HS-27A (cell line): ENCODE data around the gene C12orf60.
"Not testable (repeated sequence)": the region's sequence is repeated elsewhere in the genome, so short reads cannot be mapped to it uniquely, and the experiment has no call there.

Experiments used
- DNase-seq: peaks from one replicate; pipeline ENCODE4 v3.0.0-alpha.2; 2012; ENCODE audit warnings: low read depth, missing footprints

C12orf60 gene, protein sequence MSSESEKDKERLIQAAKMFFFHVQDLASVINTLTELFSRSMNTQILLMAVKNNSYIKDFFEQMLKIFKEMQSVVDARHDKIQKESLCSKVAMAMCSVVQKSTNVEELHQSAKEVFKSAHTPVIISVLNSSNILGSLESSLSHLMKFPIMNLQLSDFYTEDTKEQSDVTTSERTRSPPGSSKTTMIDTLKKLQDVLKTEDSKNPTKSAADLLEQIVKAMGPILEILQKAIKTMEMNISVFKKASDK

DNA sequence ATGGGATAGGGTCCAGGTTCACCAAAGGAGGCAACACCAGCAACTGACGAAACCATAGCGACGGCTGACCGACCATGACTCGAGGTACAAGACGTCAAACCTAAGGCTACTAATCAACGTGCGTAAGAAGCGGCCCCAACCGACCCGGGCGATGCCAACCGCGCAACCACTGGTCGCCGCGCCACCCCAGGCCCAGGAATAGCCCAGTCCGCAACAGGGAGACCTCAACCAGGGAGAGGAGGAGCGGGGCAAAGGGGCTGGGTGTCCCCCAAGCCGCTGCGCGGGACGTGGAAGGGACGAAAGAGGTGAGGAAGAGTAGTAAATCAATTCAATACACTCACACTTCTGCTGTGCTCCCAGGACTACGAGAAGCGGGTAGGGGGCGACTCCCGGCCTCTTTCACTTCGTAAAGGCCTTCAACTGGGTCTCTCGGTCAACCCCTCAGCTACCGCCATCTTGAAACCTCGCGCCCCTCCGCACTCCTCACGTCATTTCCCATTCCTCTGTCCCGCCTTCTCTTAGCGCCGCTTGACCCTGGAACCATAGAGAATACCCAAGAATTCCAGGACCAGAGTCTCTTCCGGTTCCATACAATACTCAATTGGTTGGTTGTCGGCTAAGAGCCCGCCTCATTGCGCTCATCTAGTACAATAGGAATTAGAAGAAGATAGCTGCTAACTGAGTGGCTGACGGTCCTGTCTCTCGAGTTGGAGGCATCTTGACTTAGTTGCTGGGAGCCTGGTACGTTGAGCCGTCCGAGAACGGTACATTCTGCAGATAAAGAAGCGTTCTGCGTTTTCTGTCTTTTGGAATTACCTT lies at the start of gene C12orf60, which contains the start of gene WBP11:
Gene C12orf60 (plus strand): TSS at position 660 of the 819 bp plus-strand sequence. CDS start 19,266 bp downstream, outside the sequence.
Gene WBP11 (minus strand): TSS at position 468 of the 819 bp plus-strand sequence. CDS start 2,095 bp downstream, outside the sequence.
- DNase-seq: peak; percentile 99

DNA sequence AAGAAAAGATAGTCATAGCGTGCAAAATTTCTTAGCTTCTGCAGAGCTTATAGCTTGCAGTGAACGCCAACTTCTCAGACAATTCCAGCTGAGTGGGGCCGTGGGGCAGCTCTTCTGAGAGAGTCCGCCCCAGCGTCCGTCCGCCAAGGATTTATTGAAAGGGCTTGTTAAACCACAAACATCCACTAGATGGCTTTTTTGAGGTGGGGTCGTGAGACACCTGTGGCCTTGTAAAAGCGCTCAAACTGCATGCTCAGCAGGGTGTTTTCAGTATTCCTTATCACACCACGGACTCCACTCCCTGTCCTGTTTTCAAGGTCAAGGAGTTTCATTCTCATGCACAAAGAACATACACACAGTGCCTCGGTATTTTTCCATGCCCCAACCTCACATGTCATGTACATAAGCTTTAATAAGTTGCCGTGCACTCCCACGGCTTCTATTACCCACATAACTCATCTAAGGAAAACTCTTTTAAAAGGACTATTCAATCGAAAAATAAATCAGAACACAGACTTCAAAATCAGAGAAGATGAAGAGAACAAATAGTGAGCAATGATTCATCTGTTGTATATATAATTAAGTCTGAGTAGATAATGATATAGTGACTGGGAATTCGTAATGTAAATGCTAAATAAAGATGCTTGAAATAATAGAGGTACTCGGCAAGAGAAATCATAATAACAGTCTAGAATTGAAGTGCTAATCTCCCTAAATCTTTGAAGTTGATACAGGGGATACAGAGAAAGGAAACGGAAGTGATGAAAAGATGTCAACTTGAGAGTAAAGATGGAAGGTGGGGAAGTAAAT lies 46.9 kb upstream of the C12orf60 start:
- no peak for DNase-seq

DNA sequence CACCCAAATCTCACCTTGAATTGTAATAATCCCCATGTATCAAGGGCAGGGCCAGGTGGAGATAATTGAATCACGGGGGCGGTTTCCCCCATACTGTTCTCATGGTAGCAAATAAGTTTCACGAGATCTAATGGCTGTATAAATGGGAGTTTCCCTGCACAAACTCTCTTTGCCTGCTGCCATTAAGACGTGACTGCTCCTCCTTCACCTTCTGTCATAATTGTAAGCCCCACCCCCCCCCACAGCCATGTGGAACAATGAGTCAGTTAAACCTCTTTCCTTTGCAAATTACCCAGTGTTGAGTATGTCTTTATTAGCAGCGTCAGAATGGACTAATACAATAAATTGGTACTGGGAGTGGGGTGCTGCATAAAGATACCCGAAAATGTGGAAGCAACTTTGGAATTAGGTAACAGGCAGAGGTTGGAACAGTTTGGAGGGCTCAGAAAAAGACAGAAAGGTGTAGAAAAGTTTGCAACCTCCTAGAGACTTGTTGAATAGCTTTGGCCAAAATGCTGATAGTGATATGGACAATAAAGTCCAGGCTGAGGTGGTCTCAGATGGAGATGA lies 43.7 kb upstream of the C12orf60 start:
- not testable (repeated sequence) for DNase-seq

GRCh38 chr12:14765398-14765797 lies 38.1 kb upstream of the C12orf60 start:
- no peak for DNase-seq

- not testable (repeated sequence) for DNase-seq
These were observed 37.5 kb upstream of the C12orf60 start for GRCh38 chr12:14766020-14766419.

DNA sequence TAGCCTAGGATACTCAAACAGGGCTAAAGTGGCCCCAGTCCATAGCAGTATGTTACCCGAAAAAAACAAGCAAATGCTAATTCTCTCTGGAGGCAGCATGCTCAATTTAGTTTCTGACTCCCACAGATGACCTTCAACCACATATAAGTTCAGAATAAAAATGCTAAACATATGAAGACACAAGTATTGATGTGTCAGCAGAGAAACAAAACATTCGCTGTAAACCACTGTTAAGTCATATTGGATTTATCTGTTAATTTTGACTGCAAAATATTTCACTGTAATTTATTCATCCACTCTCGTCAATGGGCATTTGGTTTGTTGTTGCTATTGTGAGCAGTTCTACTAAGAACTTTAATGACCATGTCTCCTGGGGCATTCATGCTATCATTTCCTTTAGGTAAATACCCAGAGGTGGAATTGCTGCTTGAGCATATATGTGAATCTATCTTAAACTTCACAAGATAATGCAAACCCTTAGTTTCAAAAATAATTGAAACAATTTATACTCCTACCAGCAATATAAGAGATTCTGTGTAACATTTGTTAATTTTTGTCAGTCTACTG lies 36.7 kb upstream of the C12orf60 start:
- DNase-seq: no peak

DNA sequence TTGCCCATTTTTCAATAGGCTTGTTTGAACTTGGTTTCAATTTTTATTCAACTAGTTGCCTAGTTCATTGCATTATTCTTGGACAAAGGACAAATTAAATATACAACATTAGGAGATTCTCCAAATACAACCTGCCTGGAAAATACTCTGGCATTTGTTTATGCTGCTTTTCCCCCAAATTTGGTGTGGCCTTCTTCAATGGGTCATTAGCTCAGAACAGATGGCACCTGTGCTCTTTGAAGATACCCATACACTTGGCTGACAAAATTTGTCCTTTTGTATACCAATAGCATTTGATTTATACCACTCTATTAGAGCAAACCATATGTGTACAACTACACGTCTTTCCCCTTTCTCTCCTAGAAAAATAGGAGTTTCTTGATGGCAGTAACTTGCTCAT lies 35.9 kb upstream of the C12orf60 start:
- DNase-seq: no peak

GRCh38 chr12:14768823-14769405 lies 34.6 kb upstream of the C12orf60 start:
- no peak for DNase-seq

- DNase-seq: no peak
These were observed 34.0 kb upstream of the C12orf60 start for GRCh38 chr12:14769466-14769968.

DNA sequence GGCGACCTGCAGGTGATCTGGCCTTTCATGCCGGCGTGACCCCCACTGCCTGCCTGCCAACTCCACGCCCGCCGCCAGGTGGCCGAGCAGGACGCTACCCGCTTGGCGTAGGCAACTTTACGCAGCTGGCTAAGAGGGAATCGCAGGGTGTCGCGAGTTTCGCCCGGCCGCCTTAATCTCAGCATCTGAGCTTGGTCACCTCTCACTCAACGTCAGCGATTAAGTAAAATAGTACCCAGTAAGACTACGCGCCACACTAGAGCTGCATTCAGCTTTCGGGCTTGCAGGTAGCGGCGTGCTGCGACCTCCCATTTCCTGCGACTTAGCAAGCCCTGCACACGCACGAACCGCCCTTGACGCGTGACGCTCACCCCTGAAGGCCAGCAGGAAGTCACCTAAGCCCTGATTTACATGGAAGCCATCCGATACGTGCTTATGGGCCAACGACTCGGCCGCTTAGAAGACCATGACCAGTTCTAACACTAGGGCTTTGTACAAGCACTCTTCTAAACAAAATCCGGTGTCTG lies 33.4 kb upstream of the C12orf60 start:
- DNase-seq: peak; percentile 81

DNA sequence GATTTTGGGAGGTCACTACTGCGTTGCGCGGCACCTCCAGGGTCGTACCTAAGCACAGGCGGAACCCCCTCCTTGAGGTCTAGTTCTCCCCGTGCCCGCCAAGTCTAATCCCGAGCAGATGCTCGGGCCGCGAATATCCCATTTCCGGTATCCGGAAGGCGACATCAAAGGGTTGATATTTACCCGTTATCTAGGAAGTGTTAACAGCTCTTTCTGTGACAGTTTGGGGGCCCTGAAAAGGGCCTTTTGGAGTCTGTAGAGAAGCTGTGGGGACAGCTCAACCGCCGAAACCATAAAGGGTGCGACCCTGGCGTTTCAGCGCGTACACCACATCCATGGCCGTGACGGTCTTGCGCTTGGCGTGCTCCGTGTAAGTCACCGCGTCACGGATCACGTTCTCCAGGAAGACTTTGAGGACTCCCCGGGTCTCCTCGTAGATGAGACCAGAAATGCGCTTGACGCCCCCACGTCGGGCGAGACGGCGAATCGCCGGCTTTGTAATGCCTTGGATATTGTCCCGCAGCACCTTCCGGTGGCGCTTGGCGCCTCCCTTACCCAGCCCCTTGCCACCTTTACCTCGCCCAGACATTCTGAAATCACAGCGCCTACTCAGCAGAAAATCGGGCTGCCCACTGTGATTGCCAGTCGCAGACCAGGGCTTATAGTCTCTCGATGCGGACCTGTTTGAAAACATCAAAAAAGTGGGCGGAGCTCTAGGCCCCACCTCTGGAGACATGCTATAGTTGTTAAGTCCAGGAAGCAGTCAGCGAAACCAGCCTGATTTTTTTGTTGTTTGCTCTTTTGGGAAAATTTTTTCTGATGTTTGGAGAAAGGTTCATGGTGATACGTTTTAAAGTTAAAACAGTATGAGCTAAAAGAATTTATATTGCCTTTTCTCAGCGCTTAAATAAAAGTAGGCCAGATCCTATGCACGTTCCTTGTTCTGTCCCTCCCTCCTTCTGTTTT lies 32.7 kb upstream of the C12orf60 start:
- peak; percentile 98 for DNase-seq

DNA sequence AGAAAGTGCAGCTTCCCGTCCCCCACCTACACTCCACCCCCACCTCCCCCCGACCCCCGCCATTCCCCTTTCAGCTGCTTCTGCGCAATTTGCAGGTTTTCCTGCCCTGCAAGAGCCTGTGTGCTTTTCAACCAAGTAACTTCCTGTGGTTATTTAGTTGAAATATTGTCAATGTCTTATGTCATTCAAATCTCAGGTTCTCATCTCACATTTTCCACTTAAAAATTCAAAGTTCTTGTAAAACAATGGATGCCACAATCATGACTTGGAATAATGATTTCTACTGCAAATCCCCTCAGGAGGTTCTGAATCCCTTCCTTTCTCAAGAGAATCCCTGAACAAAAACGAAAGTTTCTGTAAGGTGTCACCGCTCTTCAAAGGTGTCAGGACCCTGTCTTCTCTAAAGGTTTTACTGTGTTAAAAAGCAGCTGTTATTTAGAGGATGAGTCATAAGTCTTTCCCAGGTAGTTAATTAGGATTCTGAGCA lies 31.8 kb upstream of the C12orf60 start:
- DNase-seq: no peak

DNA sequence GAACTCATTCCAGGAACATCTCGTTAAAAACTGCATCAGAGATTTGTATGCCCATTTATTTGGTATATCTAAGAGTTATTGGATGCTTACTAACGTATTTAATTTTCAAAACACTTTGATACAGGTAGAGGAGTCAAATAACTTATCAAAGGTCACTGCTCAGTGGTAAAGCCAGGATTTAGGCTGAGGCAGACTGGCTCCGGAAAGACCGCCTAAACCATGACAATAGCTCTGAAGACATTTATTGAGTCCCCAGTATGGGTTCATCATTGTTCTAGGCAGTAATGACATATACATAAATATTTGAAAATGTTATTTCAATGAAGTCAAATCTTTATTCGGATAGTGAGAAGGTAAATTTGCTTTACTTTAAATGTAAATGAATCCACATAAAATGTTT lies 30.5 kb upstream of the C12orf60 start:
- no peak for DNase-seq

- no peak for DNase-seq
These were observed 29.8 kb upstream of the C12orf60 start for GRCh38 chr12:14773685-14774073.

GRCh38 chr12:14774074-14774905 lies 29.2 kb upstream of the C12orf60 start:
- peak; percentile 75 for DNase-seq

GRCh38 chr12:14774906-14775635 lies 28.4 kb upstream of the C12orf60 start:
- peak; percentile 71 for DNase-seq

GRCh38 chr12:14775636-14775980 lies 27.9 kb upstream of the C12orf60 start:
- DNase-seq: no peak
